Mesenchymal stem cell (in vitro differentiated cells and primary cell): Measurements from ENCODE around the gene GAREM1.

ENCODE experiments used
- DNase-seq: peaks from one replicate; pipeline ENCODE4 v3.0.0-alpha.2; 2013
- H2AFZ ChIP-seq: one replicate; pipeline ENCODE4 v1.6.1; 2013; ENCODE audit warnings: low read depth, mild to moderate bottlenecking, control low read depth, inconsistent platforms, low read length, moderate library complexity
- H2AK5ac ChIP-seq: 2 replicates; pipeline ENCODE4 v1.6.1; 2013; ENCODE audit warnings: low read length, moderate library complexity, mild to moderate bottlenecking, inconsistent platforms; ENCODE audit not compliant: severe bottlenecking
- H2BK120ac ChIP-seq: one replicate; pipeline ENCODE4 v1.6.1; 2013; ENCODE audit warnings: low read depth, mild to moderate bottlenecking, inconsistent platforms, low read length, moderate library complexity
- H2BK12ac ChIP-seq, 2 experiments: one replicate each; pipeline ENCODE4 v1.6.1; 2013; ENCODE audit warnings: inconsistent platforms in 2 of 2, low read length in 2 of 2, mild to moderate bottlenecking in 2 of 2, moderate library complexity in 2 of 2, control low read depth in 1 of 2
- H2BK15ac ChIP-seq: one replicate; pipeline ENCODE4 v1.6.1; 2013; ENCODE audit warnings: mild to moderate bottlenecking, low read depth, inconsistent platforms; ENCODE audit not compliant: poor library complexity, severe bottlenecking
- H2BK5ac ChIP-seq: 2 replicates; pipeline ENCODE4 v1.6.1; 2013; ENCODE audit warnings: low read depth, mild to moderate bottlenecking, low read length, control low read depth, inconsistent platforms; ENCODE audit not compliant: poor library complexity, severe bottlenecking
- H3K14ac ChIP-seq, 2 experiments: one replicate each; pipeline ENCODE4 v1.6.1; 2013; ENCODE audit warnings: inconsistent platforms in 2 of 2, low read length in 2 of 2, control low read depth in 1 of 2, mild to moderate bottlenecking in 1 of 2, moderate library complexity in 1 of 2
- H3K18ac ChIP-seq, 2 experiments: one replicate each; pipeline ENCODE4 v1.6.1; 2013; ENCODE audit warnings: inconsistent platforms in 2 of 2, low read length in 2 of 2, control low read depth in 1 of 2, low read depth in 1 of 2, mild to moderate bottlenecking in 1 of 2
- H3K23ac ChIP-seq, 2 experiments: one replicate each; pipeline ENCODE4 v1.6.1; 2013; ENCODE audit warnings: inconsistent platforms in 2 of 2, low read length in 2 of 2, mild to moderate bottlenecking in 2 of 2, moderate library complexity in 2 of 2, control low read depth in 1 of 2
- H3K27ac ChIP-seq: 2 replicates; pipeline ENCODE4 v1.5.1; 2013; ENCODE audit warnings: mild to moderate bottlenecking, moderate library complexity, low read length, control low read depth, inconsistent platforms; ENCODE audit not compliant: poor library complexity, severe bottlenecking
- H3K27me3 ChIP-seq, 2 experiments: 2 replicates each; pipeline versions ENCODE4 v1.6.1 to v1.7.0; 2013; ENCODE audit warnings: low read length in 2 of 2, mild to moderate bottlenecking in 2 of 2, moderate library complexity in 2 of 2, control low read depth in 1 of 2, inconsistent platforms in 1 of 2; ENCODE audit not compliant: control insufficient read depth in 1 of 2, insufficient read depth in 1 of 2
- H3K36me3 ChIP-seq, 2 experiments: 2 replicates each; pipeline versions ENCODE4 v1.6.1 to v1.7.0; 2013; ENCODE audit warnings: low read length in 2 of 2, control low read depth in 1 of 2, inconsistent platforms in 1 of 2, low read depth in 1 of 2, mild to moderate bottlenecking in 1 of 2; ENCODE audit not compliant: insufficient read depth in 2 of 2, control insufficient read depth in 1 of 2
- H3K4ac ChIP-seq, 2 experiments: one replicate each; pipeline ENCODE4 v1.6.1; 2013; ENCODE audit warnings: inconsistent platforms in 2 of 2, low read length in 2 of 2, mild to moderate bottlenecking in 2 of 2, moderate library complexity in 2 of 2, control low read depth in 1 of 2, low read depth in 1 of 2
- H3K4me1 ChIP-seq: 2 replicates; pipeline ENCODE4 v1.6.1; 2013; ENCODE audit warnings: low read depth, low read length, control low read depth; ENCODE audit not compliant: control insufficient read depth, insufficient read depth
- H3K4me2 ChIP-seq: 2 replicates; pipeline ENCODE4 v1.6.1; 2013; ENCODE audit warnings: low read length, mild to moderate bottlenecking, inconsistent platforms; ENCODE audit not compliant: poor library complexity, severe bottlenecking
- H3K4me3 ChIP-seq, 2 experiments: 2 replicates each; pipeline versions ENCODE4 v1.5.1 to v1.7.0; 2013; ENCODE audit warnings: low read length in 2 of 2, mild to moderate bottlenecking in 2 of 2, control low read depth in 1 of 2, low read depth in 1 of 2; ENCODE audit not compliant: insufficient read depth in 1 of 2
- H3K79me1 ChIP-seq: replicated peaks from 2 replicates; pipeline ENCODE4 v1.6.1; 2013; ENCODE audit warnings: mild to moderate bottlenecking, control low read depth, low read length, inconsistent platforms; ENCODE audit not compliant: poor library complexity, severe bottlenecking
- H3K9ac ChIP-seq: 2 replicates; pipeline ENCODE4 v1.7.0; 2013; ENCODE audit warnings: mild to moderate bottlenecking, low read length, moderate library complexity
- H3K9me3 ChIP-seq: 2 replicates; pipeline ENCODE4 v1.7.0; 2013; ENCODE audit warnings: mild to moderate bottlenecking, low read length; ENCODE audit not compliant: control insufficient read depth
- H4K8ac ChIP-seq: one replicate; pipeline ENCODE4 v1.6.1; 2013; ENCODE audit warnings: inconsistent platforms, mild to moderate bottlenecking, low read length, moderate library complexity
- H4K91ac ChIP-seq: one replicate; pipeline ENCODE4 v1.6.1; 2013; ENCODE audit warnings: mild to moderate bottlenecking, low read length, inconsistent platforms
- WGBS: methylation state at CpG from one replicate; pipeline ENCODE4 v1.1.7; 2013; ENCODE audit warnings: mixed read lengths; 5-methylcytosine and 5-hydroxymethylcytosine counted together

The GAREM1 gene

DNA sequence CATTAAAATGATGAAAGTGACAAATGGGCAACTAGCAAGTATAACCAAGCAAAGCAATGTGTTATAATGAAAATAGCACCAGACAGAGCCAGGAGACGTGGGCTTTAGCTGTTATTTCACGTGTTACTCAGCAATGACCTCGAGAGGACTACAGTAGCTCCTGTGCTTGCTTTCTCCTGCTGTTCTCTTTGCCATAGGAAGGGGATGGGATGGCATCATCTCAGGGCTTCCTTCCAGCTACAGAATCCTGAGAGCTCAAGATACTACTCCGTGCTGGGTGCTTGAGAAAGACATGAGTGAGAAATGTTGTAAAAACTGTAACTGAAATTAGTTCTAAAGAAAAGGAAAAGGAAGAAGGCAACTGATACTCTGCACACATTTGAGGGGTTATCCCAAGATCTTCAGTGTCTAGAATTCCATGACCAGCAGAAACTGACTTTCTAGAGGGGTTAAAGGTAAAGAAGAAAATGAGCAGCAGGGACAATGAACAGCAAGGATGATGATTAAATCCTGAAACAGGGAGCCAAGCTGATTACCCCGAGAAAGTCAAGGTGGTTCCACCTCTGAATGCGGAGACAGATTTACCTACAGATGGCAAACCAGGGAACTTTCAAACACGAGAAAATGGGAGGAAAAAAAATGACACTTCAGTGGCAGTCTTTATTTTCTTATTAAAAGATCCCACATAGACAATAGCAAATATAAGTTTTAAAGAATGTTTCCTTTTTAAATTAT, 33.4 kb downstream of the GAREM1 start:
- H2BK12ac ChIP-seq, result no peak overlapping the region
- H3K4me3 ChIP-seq, result no peak overlapping the region
- H3K27me3 ChIP-seq, result no peaks in the 10 kb centered on the region
- no peak overlapping the region for H3K27ac ChIP-seq
- no peak overlapping the region for H4K8ac ChIP-seq
- no peaks in the 10 kb centered on the region for H3K9me3 ChIP-seq
- no peak overlapping the region for H2BK5ac ChIP-seq
- peaks cover 7% of the 10 kb centered on the region for H3K79me1 ChIP-seq
- H2BK120ac ChIP-seq, result no peak overlapping the region
- no peak overlapping the region for H2BK15ac ChIP-seq
- no peak overlapping the region for H3K4ac ChIP-seq
- H2AFZ ChIP-seq, result no peak overlapping the region
- H2AK5ac ChIP-seq, result no peak overlapping the region
- H3K36me3 ChIP-seq, result no peaks in the 10 kb centered on the region
- H3K4me2 ChIP-seq, result no peak overlapping the region
- H4K91ac ChIP-seq, result no peak overlapping the region
- no peak overlapping the region for H3K14ac ChIP-seq
- no peak overlapping the region for H3K18ac ChIP-seq
- no peak overlapping the region for H3K23ac ChIP-seq
- 95% methylated on average over 6 of the region's 7 CpGs for WGBS
- H3K9ac ChIP-seq, result no peak overlapping the region
- peaks cover 3% of the 10 kb centered on the region for H3K4me1 ChIP-seq
- DNase-seq, result no peak

DNA sequence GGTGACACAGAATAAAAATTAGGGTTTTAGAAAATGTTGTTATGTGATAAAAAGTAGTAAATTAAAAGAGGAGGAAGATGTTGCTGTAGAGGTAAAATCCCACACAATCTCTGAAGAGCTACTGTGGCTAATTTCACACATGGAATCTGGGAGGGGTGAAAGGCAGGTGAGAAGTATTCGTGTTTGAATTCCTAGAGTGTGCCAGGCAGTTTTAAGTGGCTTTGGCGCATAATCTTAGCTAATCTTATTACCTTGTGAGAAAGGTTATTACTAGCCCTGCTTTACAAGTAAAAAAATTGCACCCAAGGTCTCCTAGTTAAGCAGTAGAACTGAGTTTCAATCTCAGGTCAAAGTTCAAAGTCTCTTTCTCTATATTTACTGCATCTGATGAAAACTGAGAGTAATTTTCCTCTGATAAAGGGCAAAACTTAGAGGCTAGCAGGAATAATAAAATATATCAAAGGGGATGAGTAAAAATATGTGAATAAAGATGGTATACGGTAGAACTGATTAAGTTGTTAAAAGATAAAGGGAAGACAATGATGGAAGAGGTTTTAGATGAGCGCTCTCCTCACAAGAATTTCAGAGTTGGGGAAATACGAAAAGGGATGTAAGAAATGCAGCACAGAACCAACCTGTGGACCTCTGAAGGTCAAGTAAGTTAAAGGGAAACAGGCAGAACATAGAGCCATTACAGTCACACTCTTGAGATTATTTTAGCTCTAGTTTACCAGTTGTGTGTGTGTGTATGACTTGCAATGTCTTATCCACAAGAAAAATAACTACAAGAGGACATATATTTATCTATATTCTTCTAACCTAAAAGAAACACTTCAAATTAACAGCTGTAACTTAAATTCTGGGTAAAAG, 34.8 kb downstream of the GAREM1 start:
- Histone ChIP-seq H3K18ac (no peak overlapping the region), H3K4me2 (no peak overlapping the region), H3K4ac (no peak overlapping the region), H2BK15ac (no peak overlapping the region), H3K27me3 (no peaks in the 10 kb centered on the region), H2BK120ac (no peak overlapping the region), H3K27ac (no peak overlapping the region), H3K4me1 (peaks cover 3% of the 10 kb centered on the region), H2AK5ac (no peak overlapping the region), H3K4me3 (no peak overlapping the region), H3K79me1 (peaks cover 6% of the 10 kb centered on the region), H3K9me3 (peaks cover 3% of the 10 kb centered on the region), H3K23ac (no peak overlapping the region), H2BK5ac (no peak overlapping the region), H3K14ac (no peak overlapping the region), H2BK12ac (no peak overlapping the region), H4K8ac (no peak overlapping the region), H2AFZ (no peak overlapping the region), H4K91ac (no peak overlapping the region), H3K9ac (no peak overlapping the region), H3K36me3 (no peaks in the 10 kb centered on the region)
- DNase-seq, result no peak
- WGBS, result 95% methylated on average over 3 of the region's 5 CpGs

DNA sequence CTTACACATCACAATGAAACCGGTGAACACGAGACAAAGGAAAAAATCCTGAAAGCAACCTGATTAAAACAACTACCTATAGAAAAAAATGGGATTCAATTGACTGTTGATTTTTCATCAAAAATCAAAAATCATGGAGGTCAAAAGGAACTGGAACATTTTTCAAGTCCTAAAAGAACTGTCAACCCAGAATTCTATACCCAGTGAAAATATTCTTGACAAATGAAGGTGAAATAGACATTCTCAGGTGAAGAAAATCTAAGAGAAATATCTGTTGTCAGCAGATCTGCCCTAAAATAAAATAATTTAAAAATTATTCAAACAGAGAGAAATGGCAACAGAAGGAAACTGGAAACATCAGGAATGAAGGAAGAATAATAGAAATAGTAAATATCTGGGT, 38.9 kb downstream of the GAREM1 start:
- no peak overlapping the region for H3K4me2 ChIP-seq
- no peak overlapping the region for H3K27ac ChIP-seq
- DNase-seq, result no peak
- no peak overlapping the region for H2BK120ac ChIP-seq
- H3K4me3 ChIP-seq, result no peak overlapping the region
- peaks cover 2% of the 10 kb centered on the region for H3K4me1 ChIP-seq
- H4K91ac ChIP-seq, result no peak overlapping the region
- H4K8ac ChIP-seq, result no peak overlapping the region
- H3K23ac ChIP-seq, result no peak overlapping the region
- H3K4ac ChIP-seq, result no peak overlapping the region
- no peak overlapping the region for H2BK5ac ChIP-seq
- no peak overlapping the region for H2AK5ac ChIP-seq
- H3K9me3 ChIP-seq, result peaks cover 4% of the 10 kb centered on the region
- H3K14ac ChIP-seq, result no peak overlapping the region
- H2BK12ac ChIP-seq, result no peak overlapping the region
- peaks cover 8% of the 10 kb centered on the region for H3K79me1 ChIP-seq
- H3K9ac ChIP-seq, result no peak overlapping the region
- no peaks in the 10 kb centered on the region for H3K36me3 ChIP-seq
- no CpG with 5 or more reads among the region's 2 CpGs for WGBS
- no peaks in the 10 kb centered on the region for H3K27me3 ChIP-seq
- no peak overlapping the region for H2AFZ ChIP-seq
- no peak overlapping the region for H3K18ac ChIP-seq
- no peak overlapping the region for H2BK15ac ChIP-seq

DNA sequence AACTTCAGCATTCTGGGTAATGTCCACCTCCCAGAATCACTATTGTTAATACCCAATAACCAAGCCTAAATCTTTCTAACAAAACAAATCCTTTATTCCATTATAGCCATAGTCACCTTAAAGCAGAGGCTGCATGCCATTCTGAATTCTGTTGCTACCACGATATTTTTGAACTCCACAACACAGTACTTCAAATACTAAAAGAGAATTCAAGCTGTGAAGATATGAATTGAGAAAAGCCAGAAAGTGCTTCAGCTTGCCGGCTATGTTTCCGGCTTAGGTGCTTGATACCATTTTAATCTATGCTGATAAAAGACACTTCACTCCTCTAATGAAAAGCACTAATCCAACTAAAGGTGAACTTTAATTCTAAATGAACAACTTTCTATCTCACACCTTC, 41.3 kb downstream of the GAREM1 start:
- 94% methylated on average over 3 of the region's 3 CpGs for WGBS
- H3K4me1 ChIP-seq, result peaks cover 2% of the 10 kb centered on the region
- no peak for DNase-seq
- H3K14ac ChIP-seq, result no peak overlapping the region
- no peak overlapping the region for H2AFZ ChIP-seq
- no peak overlapping the region for H2AK5ac ChIP-seq
- H3K23ac ChIP-seq, result no peak overlapping the region
- no peaks in the 10 kb centered on the region for H3K27me3 ChIP-seq
- no peak overlapping the region for H4K91ac ChIP-seq
- H3K79me1 ChIP-seq, result peaks cover 8% of the 10 kb centered on the region
- no peak overlapping the region for H2BK120ac ChIP-seq
- H2BK12ac ChIP-seq, result no peak overlapping the region
- no peak overlapping the region for H2BK15ac ChIP-seq
- H3K4me2 ChIP-seq, result no peak overlapping the region
- H3K9ac ChIP-seq, result no peak overlapping the region
- H4K8ac ChIP-seq, result no peak overlapping the region
- H3K4me3 ChIP-seq, result no peak overlapping the region
- no peak overlapping the region for H3K27ac ChIP-seq
- no peak overlapping the region for H3K18ac ChIP-seq
- H3K36me3 ChIP-seq, result no peaks in the 10 kb centered on the region
- H2BK5ac ChIP-seq, result no peak overlapping the region
- H3K9me3 ChIP-seq, result peaks cover 4% of the 10 kb centered on the region
- no peak overlapping the region for H3K4ac ChIP-seq
